ENCODE data around the gene DOP1A.

Gene DOP1A

GRCh38 chr6:83071707-83072106 lies 4.2 kb downstream of the DOP1A start:
- no peak for DNase-seq (ENCODE audit: low spot score)

GRCh38 chr6:83072726-83073125 lies 5.3 kb downstream of the DOP1A start:
- DNase-seq (ENCODE audit: low spot score) = no peak

- no peak for DNase-seq (ENCODE audit: low spot score)
These were observed 6.1 kb downstream of the DOP1A start for GRCh38 chr6:83073615-83074014.

GRCh38 chr6:83083476-83083875 lies 16.0 kb downstream of the DOP1A start:
- no peak for DNase-seq (ENCODE audit: low spot score)

- no peak for DNase-seq (ENCODE audit: low spot score)
These were observed 19.3 kb downstream of the DOP1A start for GRCh38 chr6:83086751-83087150.

GRCh38 chr6:83092756-83093399 lies 25.4 kb downstream of the DOP1A start:
- DNase-seq (ENCODE audit: low spot score) = no peak

GRCh38 chr6:83096791-83097190 lies 29.3 kb downstream of the DOP1A start:
- no peak for DNase-seq (ENCODE audit: low spot score)

- no peak for DNase-seq (ENCODE audit: low spot score)
These were observed 29.7 kb downstream of the DOP1A start for GRCh38 chr6:83097204-83097603.

- no peak for DNase-seq (ENCODE audit: low spot score)
These were observed 30.2 kb downstream of the DOP1A start for GRCh38 chr6:83097675-83098074.

- no peak for DNase-seq (ENCODE audit: low spot score)
These were observed 31.1 kb downstream of the DOP1A start for GRCh38 chr6:83098589-83098988.

- no peak for DNase-seq (ENCODE audit: low spot score)
These were observed 40.9 kb downstream of the DOP1A start for GRCh38 chr6:83108378-83108777.

GRCh38 chr6:83113258-83113657 lies 45.8 kb downstream of the DOP1A start:
- DNase-seq (ENCODE audit: low spot score) = no peak

GRCh38 chr6:83114164-83114563 lies 46.7 kb downstream of the DOP1A start:
- no peak for DNase-seq (ENCODE audit: low spot score)

- no peak for DNase-seq (ENCODE audit: low spot score)
These were observed 50.3 kb downstream of the DOP1A start for GRCh38 chr6:83117802-83118201.

GRCh38 chr6:83119742-83120300 lies 52.4 kb downstream of the DOP1A start:
- peak; percentile 11 for DNase-seq (ENCODE audit: low spot score)

GRCh38 chr6:83124553-83124952 lies 57.1 kb downstream of the DOP1A start:
- DNase-seq (ENCODE audit: low spot score) = no peak

- no peak for DNase-seq (ENCODE audit: low spot score)
These were observed 58.0 kb downstream of the DOP1A start for GRCh38 chr6:83125425-83125824.

GRCh38 chr6:83126223-83126622 lies 58.8 kb downstream of the DOP1A start:
- no peak for DNase-seq (ENCODE audit: low spot score)

GRCh38 chr6:83126807-83127206 lies 59.3 kb downstream of the DOP1A start:
- no peak for DNase-seq (ENCODE audit: low spot score)

- no peak for DNase-seq (ENCODE audit: low spot score)
These were observed 59.8 kb downstream of the DOP1A start for GRCh38 chr6:83127258-83127657.

- no peak for DNase-seq (ENCODE audit: low spot score)
These were observed 60.5 kb downstream of the DOP1A start for GRCh38 chr6:83127976-83128375.

- DNase-seq (ENCODE audit: low spot score) = no peak
These were observed 64.7 kb downstream of the DOP1A start for GRCh38 chr6:83132121-83132520.

- no peak for DNase-seq (ENCODE audit: low spot score)
These were observed 70.7 kb downstream of the DOP1A start for GRCh38 chr6:83138118-83138722.

GRCh38 chr6:83138758-83139157 lies 71.3 kb downstream of the DOP1A start:
- no peak for DNase-seq (ENCODE audit: low spot score)
